AG08395 (cell line): ENCODE data around the gene MBOAT7.
A peak's percentile ranks its signal among the peaks of the same experiment; 100 is the strongest.
"Not testable (repeated sequence)": the region's sequence is repeated elsewhere in the genome, so short reads cannot be mapped to it uniquely, and the experiment has no call there.

Source experiments
- DNase-seq: peaks from one replicate; pipeline ENCODE4 v3.0.0; 2012; ENCODE audit warnings: mixed read lengths, low spot score

Gene MBOAT7

GRCh38 chr19:54209058-54209810 lies 19.9 kb upstream of the MBOAT7 start:
- no peak for DNase-seq

DNA sequence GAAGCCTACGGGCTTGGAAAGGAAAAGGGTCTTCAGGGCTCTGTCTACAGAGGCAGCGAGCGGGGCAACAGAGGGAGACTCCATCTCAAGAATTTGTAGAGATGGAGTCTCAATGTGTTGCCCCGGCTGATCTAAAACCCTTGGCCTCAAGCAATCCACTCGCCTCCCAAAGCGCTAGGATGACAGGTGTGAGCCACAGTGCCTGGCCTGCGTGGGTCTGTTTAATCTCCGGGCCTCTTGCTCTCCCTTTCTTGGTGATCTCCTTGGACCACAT lies 19.3 kb upstream of the MBOAT7 start:
- no peak for DNase-seq

GRCh38 chr19:54207983-54208783 lies 18.8 kb upstream of the MBOAT7 start:
- DNase-seq: no peak

GRCh38 chr19:54207676-54207982 lies 18.2 kb upstream of the MBOAT7 start:
- no peak for DNase-seq

GRCh38 chr19:54207193-54207592 lies 17.8 kb upstream of the MBOAT7 start:
- DNase-seq: not testable (repeated sequence)

GRCh38 chr19:54206831-54207177 lies 17.4 kb upstream of the MBOAT7 start:
- no peak for DNase-seq

DNA sequence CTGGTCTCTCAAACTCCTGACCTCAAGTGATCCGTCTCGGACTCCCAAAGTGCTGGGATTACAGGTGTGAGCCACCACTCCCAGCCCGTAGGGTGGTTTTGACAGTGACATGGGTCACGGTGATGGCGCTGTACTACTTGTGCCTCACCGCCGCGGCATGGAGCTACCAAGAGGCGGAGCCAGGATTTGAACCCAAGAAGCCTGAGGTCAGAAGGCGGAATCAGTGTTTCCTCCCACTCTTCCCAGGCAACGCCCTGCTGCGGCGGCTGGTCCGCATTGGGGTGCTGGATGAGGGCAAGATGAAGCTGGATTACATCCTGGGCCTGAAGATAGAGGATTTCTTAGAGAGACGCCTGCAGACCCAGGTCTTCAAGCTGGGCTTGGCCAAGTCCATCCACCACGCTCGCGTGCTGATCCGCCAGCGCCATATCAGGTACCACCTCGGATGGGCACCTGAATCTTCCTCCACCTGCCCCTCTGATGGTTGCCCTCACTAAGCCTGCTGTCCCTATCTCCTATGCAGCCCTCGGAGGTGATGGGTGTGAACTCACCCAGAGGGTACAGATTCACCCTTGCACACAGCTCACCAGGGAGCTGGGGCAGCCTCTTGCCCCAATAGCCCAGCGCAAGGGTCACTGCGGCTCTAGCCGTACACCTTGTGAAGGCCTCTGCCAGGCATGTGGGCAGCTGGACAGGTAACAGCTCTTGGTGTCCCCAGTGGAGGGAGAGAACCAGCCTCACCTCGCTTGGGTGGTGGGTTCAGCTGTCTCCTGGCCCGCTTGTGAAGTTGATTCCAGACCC lies 16.9 kb upstream of the MBOAT7 start:
- no peak for DNase-seq

DNA sequence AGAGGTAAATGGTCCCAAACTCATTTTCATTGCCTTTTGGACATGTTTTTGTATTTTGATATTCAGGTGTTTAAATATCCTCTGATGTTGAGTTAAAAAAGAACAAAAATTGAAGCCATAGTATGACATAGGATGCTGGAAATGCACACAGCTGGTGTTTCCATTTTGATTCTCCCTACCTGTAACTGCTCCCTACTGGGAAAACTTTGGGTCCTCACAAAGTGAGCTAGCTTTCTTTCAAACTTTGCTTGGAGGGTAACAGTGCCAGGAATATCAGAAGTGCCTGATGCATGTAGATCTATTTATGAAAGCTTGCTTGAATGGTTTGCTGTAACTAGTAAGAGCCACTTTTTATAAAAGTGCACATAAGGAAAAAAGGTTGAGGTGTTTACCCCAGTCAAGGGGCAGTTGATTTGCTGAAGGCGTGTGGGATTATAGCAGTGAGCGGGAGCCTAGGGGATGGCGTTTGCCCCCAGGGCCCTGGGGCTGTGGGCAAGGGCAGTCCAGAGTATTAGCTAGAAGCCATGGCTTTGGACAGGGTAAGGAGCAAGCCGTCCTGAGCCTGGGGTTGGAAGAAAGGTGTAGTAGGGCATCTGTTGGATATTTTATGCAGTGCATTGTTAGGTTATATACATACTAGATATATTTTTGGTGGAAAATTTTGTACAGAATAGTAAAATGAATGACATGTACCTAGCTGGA lies 15.5 kb upstream of the MBOAT7 start:
- DNase-seq: no peak

DNA sequence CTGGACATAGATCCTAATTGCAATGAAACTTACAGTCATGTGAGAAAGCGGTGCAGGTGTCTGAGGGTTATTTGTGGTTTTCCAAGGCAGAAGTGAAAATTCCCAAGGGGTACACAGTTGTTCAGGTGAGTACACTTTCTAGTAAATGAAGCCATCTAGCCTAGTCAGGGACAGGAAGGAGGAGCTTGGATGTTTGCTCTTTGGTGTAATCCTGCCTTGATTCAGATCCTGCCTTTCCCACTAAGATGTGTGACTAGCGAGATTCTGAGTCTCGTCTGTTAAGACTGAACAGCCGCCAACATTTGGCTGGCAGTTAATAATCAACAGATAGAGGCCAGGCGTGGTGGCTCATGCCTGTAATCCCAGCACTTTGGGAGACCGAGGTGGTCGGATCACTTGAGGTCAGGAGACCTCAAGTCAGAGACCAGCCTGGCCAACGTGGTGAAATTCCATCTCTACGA lies 13.8 kb upstream of the MBOAT7 start:
- DNase-seq: no peak

GRCh38 chr19:54201980-54202379 lies 12.6 kb upstream of the MBOAT7 start:
- DNase-seq: no peak

DNA sequence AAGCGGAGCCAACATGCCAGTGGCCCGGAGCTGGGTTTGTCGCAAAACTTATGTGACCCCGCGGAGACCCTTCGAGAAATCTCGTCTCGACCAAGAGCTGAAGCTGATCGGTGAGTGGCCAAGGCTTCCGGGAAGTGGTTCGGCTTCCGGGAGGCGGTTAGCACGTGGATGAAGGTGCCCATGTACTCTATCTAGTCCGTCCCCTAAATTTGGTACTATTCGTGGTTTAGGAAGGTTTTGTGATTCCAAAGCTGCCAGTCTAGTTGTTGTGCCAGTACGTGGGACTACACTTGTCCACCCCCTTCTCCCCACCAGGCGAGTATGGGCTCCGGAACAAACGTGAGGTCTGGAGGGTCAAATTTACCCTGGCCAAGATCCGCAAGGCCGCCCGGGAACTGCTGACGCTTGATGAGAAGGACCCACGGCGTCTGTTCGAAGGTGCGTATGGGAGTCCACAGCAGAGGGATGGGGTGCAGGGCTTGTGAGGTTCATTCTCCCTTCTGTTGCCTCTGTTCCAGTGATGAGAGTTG lies 11.9 kb upstream of the MBOAT7 start:
- DNase-seq: no peak

DNA sequence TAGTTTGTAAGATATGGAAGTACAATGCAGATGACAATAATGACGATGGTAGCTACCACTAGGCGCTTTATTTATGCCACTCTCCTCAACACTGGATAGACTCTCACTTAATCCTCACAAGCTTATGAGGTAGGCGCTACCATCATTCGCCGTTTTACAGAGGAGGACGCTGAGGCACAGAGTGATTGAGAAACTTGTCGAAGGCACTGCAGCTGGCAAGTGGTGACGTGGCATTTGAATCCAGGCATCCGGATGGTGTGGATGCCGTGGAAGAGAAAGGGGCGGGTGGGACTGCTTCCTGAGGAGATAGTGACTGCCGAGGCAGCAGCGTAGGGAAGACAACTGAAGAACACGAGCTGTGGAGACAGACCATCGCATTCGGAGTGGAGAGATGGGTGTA lies 10.0 kb upstream of the MBOAT7 start:
- no peak for DNase-seq

- no peak for DNase-seq
Measured at GRCh38 chr19:54197121-54197520, 7.7 kb upstream of the MBOAT7 start.

- no peak for DNase-seq
Measured at GRCh38 chr19:54196536-54196935, 7.2 kb upstream of the MBOAT7 start.

DNA sequence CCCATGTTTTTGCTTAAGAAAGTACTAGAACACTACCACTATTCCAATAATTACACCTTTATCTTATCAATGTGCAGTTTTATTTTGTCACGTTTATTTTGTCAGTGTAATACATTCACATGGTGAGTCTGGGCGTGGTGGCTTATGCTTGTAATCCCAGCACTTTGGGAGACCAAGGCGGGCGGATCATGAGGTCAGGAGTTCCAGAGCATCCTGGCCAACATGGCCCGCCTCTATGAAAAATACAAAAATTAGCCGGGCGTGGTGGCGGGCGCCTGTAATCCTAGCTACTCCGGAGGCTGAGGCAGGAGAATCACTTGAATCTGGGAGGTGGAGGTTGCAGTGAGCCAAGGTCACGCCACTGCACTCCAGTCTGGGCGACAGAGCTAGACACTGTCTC lies 5.1 kb upstream of the MBOAT7 start:
- not testable (repeated sequence) for DNase-seq

GRCh38 chr19:54193011-54193410 lies 3.6 kb upstream of the MBOAT7 start:
- DNase-seq: no peak

DNA sequence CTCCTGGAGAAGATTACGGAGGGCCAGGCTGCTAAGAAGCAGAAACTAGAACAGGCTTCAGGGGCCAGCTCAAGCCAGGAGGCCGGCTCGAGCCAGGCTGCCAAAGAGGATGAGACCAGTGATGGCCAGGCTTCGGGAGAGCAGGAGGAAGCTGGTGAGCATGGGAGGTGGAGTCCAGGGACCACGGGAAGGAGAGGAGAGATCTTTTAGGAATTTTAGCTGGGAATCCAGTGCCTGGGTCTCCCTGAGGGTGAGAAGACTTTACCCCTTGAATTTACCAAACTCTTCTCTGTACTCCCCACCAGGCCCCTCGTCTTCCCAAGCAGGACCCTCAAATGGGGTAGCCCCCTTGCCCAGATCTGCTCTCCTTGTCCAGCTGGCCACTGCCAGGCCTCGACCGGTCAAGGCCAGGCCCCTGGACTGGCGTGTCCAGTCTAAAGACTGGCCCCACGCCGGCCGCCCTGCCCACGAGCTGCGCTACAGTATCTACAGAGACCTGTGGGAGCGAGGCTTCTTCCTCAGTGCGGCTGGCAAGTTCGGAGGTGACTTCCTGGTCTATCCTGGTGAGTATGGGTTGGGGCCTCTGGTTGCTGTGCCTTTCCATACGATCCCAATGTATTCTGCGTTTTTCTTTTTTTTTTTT lies 2.6 kb upstream of the MBOAT7 start:
- DNase-seq: no peak

- DNase-seq: peak; percentile 76
Measured at GRCh38 chr19:54191011-54191810, 1.8 kb upstream of the MBOAT7 start, which contains the start of gene TSEN34. TSS of gene TSEN34 (plus strand) at chr19:54191308. CDS start at chr19:54191365, 57 bp downstream.

DNA sequence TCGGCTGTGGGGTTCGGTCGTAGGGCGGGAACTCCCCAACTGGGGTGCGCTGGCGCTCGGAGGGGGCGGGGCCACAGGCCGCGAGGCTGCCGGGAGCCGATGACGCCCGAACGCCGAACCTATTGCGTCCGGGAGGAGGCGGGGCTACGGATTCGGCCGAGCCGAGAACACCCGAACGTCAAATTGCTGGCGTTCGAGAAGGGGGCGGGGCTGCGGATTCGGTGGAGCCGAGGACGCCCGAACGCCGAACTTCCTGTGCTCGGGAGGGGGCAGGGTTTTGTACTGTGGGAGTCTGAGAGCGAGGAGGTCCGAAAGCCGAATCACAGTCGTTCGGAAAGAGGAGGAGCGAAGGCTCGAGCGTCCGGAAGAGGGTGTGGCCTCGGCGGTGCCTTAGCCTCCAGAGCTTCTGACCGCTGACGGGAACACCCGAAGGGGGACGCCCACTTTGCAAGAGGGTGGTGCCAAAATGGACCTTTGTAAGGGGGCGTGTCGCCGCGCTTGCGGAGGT lies 1.2 kb upstream of the MBOAT7 start:
- peak; percentile 91 for DNase-seq

DNA sequence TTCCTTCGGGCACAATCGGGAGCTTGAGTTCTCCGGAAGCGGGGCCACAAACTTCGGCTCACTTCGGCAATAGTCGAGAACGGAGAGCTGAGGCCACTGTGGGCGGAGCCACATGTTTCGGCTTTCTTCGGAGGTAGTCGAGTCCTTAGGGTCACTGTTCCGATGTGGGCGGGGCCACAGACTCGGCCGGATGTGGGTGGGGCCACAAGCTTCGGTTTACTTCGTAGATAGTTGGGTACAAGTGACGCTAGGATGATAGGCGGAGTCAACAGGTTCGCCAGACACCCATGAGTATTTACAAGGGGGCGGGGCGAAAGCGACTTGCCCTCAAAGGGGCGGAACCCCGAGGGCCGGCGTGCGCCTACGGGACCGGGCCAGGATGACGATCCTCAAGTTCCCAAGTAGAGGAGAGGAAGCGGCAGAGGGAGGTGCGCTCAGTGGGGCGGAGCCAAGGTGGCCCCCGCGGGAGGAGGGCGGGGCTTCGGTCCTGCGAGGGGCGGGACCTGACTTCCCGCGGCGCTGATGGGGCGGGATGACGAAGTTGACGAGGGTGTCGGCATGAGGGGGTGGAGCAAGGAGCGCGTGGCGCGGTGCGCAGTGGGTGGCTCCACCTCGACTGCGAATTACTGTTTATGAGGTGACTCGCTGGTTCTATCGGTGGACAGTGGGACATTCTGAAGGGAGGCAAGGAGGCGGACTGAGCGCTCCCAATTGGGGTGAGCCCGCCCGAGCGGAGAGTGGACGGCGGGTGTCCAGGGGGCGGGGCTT lies 539 bp upstream of the MBOAT7 start:
- DNase-seq: peak; percentile 97
